HG02884 (cell line): ENCODE data around the gene GADL1.
A peak's percentile ranks its signal among the peaks of the same experiment; 100 is the strongest.

ENCODE experiments used
- ATAC-seq: cut with Tn5 transposase; IDR thresholded peaks from one replicate; pipeline ENCODE4 v1.9.1; 2021; ENCODE audit warnings: mild to moderate bottlenecking, moderate library complexity; ENCODE audit not compliant: unreplicated experiment

Gene GADL1

GRCh38 chr3:30696896-30697295, 197.6 kb downstream of the GADL1 start:
- no peak for ATAC-seq

- ATAC-seq, result no peak
Measured at GRCh38 chr3:30696403-30696819, 198.1 kb downstream of the GADL1 start.

GRCh38 chr3:30695302-30696061, 199.0 kb downstream of the GADL1 start:
- no peak for ATAC-seq

- ATAC-seq, result no peak
Measured at GRCh38 chr3:30694668-30695067, 199.8 kb downstream of the GADL1 start.

GRCh38 chr3:30694148-30694547, 200.3 kb downstream of the GADL1 start:
- no peak for ATAC-seq

GRCh38 chr3:30693470-30694120, 200.9 kb downstream of the GADL1 start:
- peak; percentile 93 for ATAC-seq

GRCh38 chr3:30692498-30693130, 201.8 kb downstream of the GADL1 start:
- ATAC-seq, result no peak

- no peak for ATAC-seq
Measured at GRCh38 chr3:30691944-30692343, 202.5 kb downstream of the GADL1 start.

GRCh38 chr3:30691249-30691880, 203.1 kb downstream of the GADL1 start:
- ATAC-seq, result no peak

GRCh38 chr3:30690199-30690598, 204.3 kb downstream of the GADL1 start:
- ATAC-seq, result no peak

GRCh38 chr3:30688776-30689641, 205.5 kb downstream of the GADL1 start:
- ATAC-seq, result no peak

- no peak for ATAC-seq
Measured at GRCh38 chr3:30687930-30688570, 206.4 kb downstream of the GADL1 start.

- no peak for ATAC-seq
Measured at GRCh38 chr3:30686799-30687198, 207.7 kb downstream of the GADL1 start.

GRCh38 chr3:30686176-30686575, 208.3 kb downstream of the GADL1 start:
- no peak for ATAC-seq

GRCh38 chr3:30685267-30685667, 209.2 kb downstream of the GADL1 start:
- ATAC-seq, result no peak

GRCh38 chr3:30684356-30684755, 210.1 kb downstream of the GADL1 start:
- ATAC-seq, result no peak

- no peak for ATAC-seq
Measured at GRCh38 chr3:30683769-30684168, 210.7 kb downstream of the GADL1 start.

- ATAC-seq, result no peak
Measured at GRCh38 chr3:30682434-30683155, 211.9 kb downstream of the GADL1 start.

- no peak for ATAC-seq
Measured at GRCh38 chr3:30681649-30682211, 212.7 kb downstream of the GADL1 start.
